GM21723 (cell line): ENCODE measurements around the gene PTPRG.
"Not testable (repeated sequence)": the region's sequence is repeated elsewhere in the genome, so short reads cannot be mapped to it uniquely, and the experiment has no call there.

Experiments used
- ATAC-seq: cut with Tn5 transposase; IDR thresholded peaks from one replicate; pipeline ENCODE4 v1.9.1; 2021; ENCODE audit warnings: mild to moderate bottlenecking, moderate library complexity; ENCODE audit not compliant: unreplicated experiment

Gene PTPRG

GRCh38 chr3:61716693-61717092 lies 155.3 kb downstream of the PTPRG start:
- not testable (repeated sequence) for ATAC-seq

GRCh38 chr3:61718565-61718964 lies 157.2 kb downstream of the PTPRG start:
- no peak for ATAC-seq

GRCh38 chr3:61719278-61719977 lies 158.1 kb downstream of the PTPRG start:
- ATAC-seq, result no peak

- no peak for ATAC-seq
These were observed 161.7 kb downstream of the PTPRG start for GRCh38 chr3:61723038-61723437.

GRCh38 chr3:61724183-61724582 lies 162.8 kb downstream of the PTPRG start:
- ATAC-seq, result no peak

GRCh38 chr3:61724801-61725200 lies 163.4 kb downstream of the PTPRG start:
- ATAC-seq, result no peak

- ATAC-seq, result no peak
These were observed 164.5 kb downstream of the PTPRG start for GRCh38 chr3:61725851-61726333.

- no peak for ATAC-seq
These were observed 166.1 kb downstream of the PTPRG start for GRCh38 chr3:61727435-61727834.

- no peak for ATAC-seq
These were observed 167.8 kb downstream of the PTPRG start for GRCh38 chr3:61729038-61729634.

GRCh38 chr3:61730056-61730455 lies 168.7 kb downstream of the PTPRG start:
- ATAC-seq, result no peak

- no peak for ATAC-seq
These were observed 169.3 kb downstream of the PTPRG start for GRCh38 chr3:61730577-61731231.

- no peak for ATAC-seq
These were observed 171.6 kb downstream of the PTPRG start for GRCh38 chr3:61733000-61733399.

GRCh38 chr3:61733876-61734275 lies 172.5 kb downstream of the PTPRG start:
- no peak for ATAC-seq

- no peak for ATAC-seq
These were observed 173.6 kb downstream of the PTPRG start for GRCh38 chr3:61734749-61735686.

- no peak for ATAC-seq
These were observed 175.1 kb downstream of the PTPRG start for GRCh38 chr3:61736506-61736905.

- no peak for ATAC-seq
These were observed 178.3 kb downstream of the PTPRG start for GRCh38 chr3:61739640-61740039.

- ATAC-seq, result no peak
These were observed 179.1 kb downstream of the PTPRG start for GRCh38 chr3:61740494-61740893.

- no peak for ATAC-seq
These were observed 180.2 kb downstream of the PTPRG start for GRCh38 chr3:61741551-61741950.

GRCh38 chr3:61742006-61742405 lies 180.6 kb downstream of the PTPRG start:
- ATAC-seq, result no peak

GRCh38 chr3:61743067-61743466 lies 181.7 kb downstream of the PTPRG start:
- no peak for ATAC-seq

- no peak for ATAC-seq
These were observed 182.4 kb downstream of the PTPRG start for GRCh38 chr3:61743686-61744242.
